Urothelium cell line (cell line): ENCODE data around the gene RHOBTB3.
A peak's percentile ranks its signal among the peaks of the same experiment; 100 is the strongest.

Experiments
- DNase-seq: peaks from one replicate; pipeline ENCODE4 v3.0.0; 2011; ENCODE audit warnings: low spot score, mixed read lengths
- FAIRE-seq: peaks from 2 replicates; lab custom pipeline; 2011; peaks lifted over from hg19 to GRCh38; lab: Jason Lieb, UNC

Gene RHOBTB3

GRCh38 chr5:95761771-95762651, 30.9 kb downstream of the RHOBTB3 start:
- DNase-seq (no peak), FAIRE-seq (no peak)

GRCh38 chr5:95762652-95763041, 31.5 kb downstream of the RHOBTB3 start:
- FAIRE-seq (no peak), DNase-seq (no peak)

GRCh38 chr5:95763941-95764340, 32.8 kb downstream of the RHOBTB3 start:
- DNase-seq (no peak), FAIRE-seq (no peak)

- FAIRE-seq, result no peak
Measured at GRCh38 chr5:95768731-95769130, 37.6 kb downstream of the RHOBTB3 start.

GRCh38 chr5:95770830-95771708, 39.9 kb downstream of the RHOBTB3 start:
- FAIRE-seq (no peak), DNase-seq (no peak)

More at GRCh38 chr5:95768731-95769130, 37.6 kb downstream of the RHOBTB3 start:
- no peak for DNase-seq

GRCh38 chr5:95771892-95772291, 40.8 kb downstream of the RHOBTB3 start:
- FAIRE-seq (no peak), DNase-seq (no peak)

- FAIRE-seq, result no peak
- DNase-seq, result no peak
Measured at GRCh38 chr5:95773335-95774059, 42.4 kb downstream of the RHOBTB3 start.

GRCh38 chr5:95777441-95777840, 46.3 kb downstream of the RHOBTB3 start:
- no peak for DNase-seq

GRCh38 chr5:95778713-95779436, 47.7 kb downstream of the RHOBTB3 start:
- FAIRE-seq, result no peak

More at GRCh38 chr5:95777441-95777840, 46.3 kb downstream of the RHOBTB3 start:
- FAIRE-seq, result no peak

GRCh38 chr5:95779611-95780010, 48.5 kb downstream of the RHOBTB3 start:
- no peak for FAIRE-seq
- DNase-seq, result no peak

More at GRCh38 chr5:95778713-95779436, 47.7 kb downstream of the RHOBTB3 start:
- no peak for DNase-seq

- FAIRE-seq (no peak), DNase-seq (no peak)
Measured at GRCh38 chr5:95780597-95780996, 49.5 kb downstream of the RHOBTB3 start.

GRCh38 chr5:95781101-95781583, 50.0 kb downstream of the RHOBTB3 start:
- FAIRE-seq (no peak), DNase-seq (peak; percentile 65)

GRCh38 chr5:95782181-95782580, 51.0 kb downstream of the RHOBTB3 start:
- DNase-seq, result no peak

GRCh38 chr5:95783661-95784060, 52.5 kb downstream of the RHOBTB3 start:
- no peak for DNase-seq
- no peak for FAIRE-seq

More at GRCh38 chr5:95782181-95782580, 51.0 kb downstream of the RHOBTB3 start:
- no peak for FAIRE-seq

GRCh38 chr5:95784514-95785302, 53.6 kb downstream of the RHOBTB3 start:
- DNase-seq, result no peak
- no peak for FAIRE-seq

GRCh38 chr5:95786821-95787418, 55.8 kb downstream of the RHOBTB3 start:
- DNase-seq (no peak), FAIRE-seq (no peak)

GRCh38 chr5:95788493-95788892, 57.4 kb downstream of the RHOBTB3 start:
- DNase-seq, result no peak
- FAIRE-seq, result no peak

- FAIRE-seq (no peak), DNase-seq (no peak)
Measured at GRCh38 chr5:95791751-95792150, 60.6 kb downstream of the RHOBTB3 start.

GRCh38 chr5:95794070-95794516, 63.0 kb downstream of the RHOBTB3 start:
- DNase-seq (no peak), FAIRE-seq (no peak)
